Cardiac muscle cell (in vitro differentiated cells and primary cell): Measurements from ENCODE around the gene RFTN1. TPM values are rescaled to one million over a fixed set of nuclear protein-coding genes. Genes with fewer than 3 reads are reported as not detected.

Experiments
- DNase-seq, 2 donors: peaks; one replicate each; pipeline versions ENCODE4 v3.0.0 to v3.0.0-alpha.2; 2010 to 2017; ENCODE audit warnings: low read depth in 1 of 2, low spot score in 1 of 2
- H3K27ac ChIP-seq: fragments of 200-600 bp; sonication (generic); 2 replicates; pipeline ENCODE4 v1.5.1; 2016
- H3K27me3 ChIP-seq: fragments of 200-600 bp; sonication (generic); 2 replicates; pipeline ENCODE4 v1.6.0; 2016; ENCODE audit warnings: control low read depth
- H3K36me3 ChIP-seq: fragments of 200-600 bp; sonication (generic); 2 replicates; pipeline ENCODE4 v1.5.1; 2016; ENCODE audit warnings: control low read depth
- H3K4me1 ChIP-seq: fragments of 200-600 bp; sonication (generic); 2 replicates; pipeline ENCODE4 v1.8.1; 2017; ENCODE audit warnings: low read depth, mild to moderate bottlenecking, mixed run types
- H3K4me3 ChIP-seq: fragments of 200-600 bp; sonication (generic); 2 replicates; pipeline ENCODE4 v1.5.1; 2016; ENCODE audit warnings: mild to moderate bottlenecking
- H3K9me3 ChIP-seq: fragments of 200-600 bp; sonication (generic); 2 replicates; pipeline ENCODE4 v1.5.1; 2017; ENCODE audit warnings: low read depth, mild to moderate bottlenecking, control low read depth
- polyA plus RNA-seq: library from polyadenylated mRNA; unstranded; fragments of >200 nt; fragmentation: Nextera tagmentation; extraction: Ambion mirVana; gene quantifications from 2 replicates; pipeline ENCODE4 v1.2.1, GENCODE V29; 2016
- total RNA-seq: library from RNA; depleted of rRNA; stranded (reverse); fragments of >200 nt; gene quantifications from 2 replicates; pipeline ENCODE4 v1.2.3, GENCODE V29; 2016
- TF ChIP-seq, protein P1 (sequence below): IDR thresholded peaks from 2 replicates; pipeline ENCODE4 v1.5.1; 2012; ENCODE audit warnings: low read depth, mild to moderate bottlenecking, low read length

The RFTN1 gene
- total and polyA plus RNA-seq, 2 experiments from 2014 or later: 30.6 to 42.4 TPM

DNA sequence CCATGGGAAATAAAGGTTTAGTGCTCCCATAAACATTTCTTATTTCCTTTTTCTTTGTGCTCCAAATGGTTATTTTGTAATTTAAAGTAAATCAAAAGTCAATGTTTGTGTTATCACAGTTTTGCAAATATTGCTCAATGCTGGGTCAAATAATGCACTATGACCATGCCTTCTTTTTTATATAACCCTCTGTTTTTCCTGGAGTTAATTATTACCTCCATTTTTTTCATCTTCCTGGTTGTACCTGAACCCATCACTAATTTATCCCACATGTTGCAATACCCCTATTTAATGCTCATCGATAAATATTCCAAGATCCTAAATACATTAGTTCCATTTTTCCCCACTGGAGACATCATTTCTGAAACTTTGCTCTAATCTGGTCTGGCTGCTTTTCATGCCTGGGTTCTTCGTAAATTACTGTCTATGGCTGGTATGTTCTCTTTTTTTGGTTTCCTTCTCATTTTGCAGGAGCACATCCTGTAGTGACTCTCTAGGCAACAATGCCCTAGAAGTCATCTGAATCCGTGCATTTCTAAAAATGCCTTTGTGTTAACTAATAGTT is 182.1 kb downstream of the RFTN1 start:
- no peak for DNase-seq
- H3K4me3 ChIP-seq: no peak overlapping the region
- TF ChIP-seq, protein P1, sequence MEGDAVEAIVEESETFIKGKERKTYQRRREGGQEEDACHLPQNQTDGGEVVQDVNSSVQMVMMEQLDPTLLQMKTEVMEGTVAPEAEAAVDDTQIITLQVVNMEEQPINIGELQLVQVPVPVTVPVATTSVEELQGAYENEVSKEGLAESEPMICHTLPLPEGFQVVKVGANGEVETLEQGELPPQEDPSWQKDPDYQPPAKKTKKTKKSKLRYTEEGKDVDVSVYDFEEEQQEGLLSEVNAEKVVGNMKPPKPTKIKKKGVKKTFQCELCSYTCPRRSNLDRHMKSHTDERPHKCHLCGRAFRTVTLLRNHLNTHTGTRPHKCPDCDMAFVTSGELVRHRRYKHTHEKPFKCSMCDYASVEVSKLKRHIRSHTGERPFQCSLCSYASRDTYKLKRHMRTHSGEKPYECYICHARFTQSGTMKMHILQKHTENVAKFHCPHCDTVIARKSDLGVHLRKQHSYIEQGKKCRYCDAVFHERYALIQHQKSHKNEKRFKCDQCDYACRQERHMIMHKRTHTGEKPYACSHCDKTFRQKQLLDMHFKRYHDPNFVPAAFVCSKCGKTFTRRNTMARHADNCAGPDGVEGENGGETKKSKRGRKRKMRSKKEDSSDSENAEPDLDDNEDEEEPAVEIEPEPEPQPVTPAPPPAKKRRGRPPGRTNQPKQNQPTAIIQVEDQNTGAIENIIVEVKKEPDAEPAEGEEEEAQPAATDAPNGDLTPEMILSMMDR: no peak

DNA sequence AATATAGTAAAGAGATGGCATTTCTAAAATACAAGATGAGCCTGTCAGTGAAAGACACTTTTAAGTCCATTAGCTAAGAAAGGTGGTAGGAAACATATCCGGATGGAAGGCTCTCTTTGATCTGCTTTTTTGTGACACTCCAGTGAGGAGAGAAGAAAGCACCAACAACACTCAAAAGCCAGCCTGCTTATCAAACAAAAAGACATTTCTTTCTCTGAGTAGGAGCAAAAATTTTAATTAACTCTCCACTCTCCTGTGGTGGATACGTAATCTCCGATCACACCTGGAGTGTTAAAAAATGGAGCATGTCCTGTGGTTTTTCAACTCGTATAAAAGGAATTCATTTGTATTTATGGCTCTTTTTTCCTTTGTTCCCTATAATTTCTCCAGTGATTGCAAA is 183.1 kb downstream of the RFTN1 start:
- Histone ChIP-seq H3K27me3 (no peaks in the 10 kb centered on the region), H3K36me3 (no peaks in the 10 kb centered on the region), H3K9me3 (no peaks in the 10 kb centered on the region), H3K27ac (no peak overlapping the region), H3K4me1 (peaks cover 12% of the 10 kb centered on the region), H3K4me3 (no peak overlapping the region)
- DNase-seq: no peak
- TF ChIP-seq, protein P1: no peak

More for the DNA sequence above, 182.1 kb downstream of the RFTN1 start:
- Histone ChIP-seq H3K4me1 (peaks cover 12% of the 10 kb centered on the region), H3K27me3 (no peaks in the 10 kb centered on the region), H3K36me3 (no peaks in the 10 kb centered on the region), H3K9me3 (no peaks in the 10 kb centered on the region), H3K27ac (no peak overlapping the region)

DNA sequence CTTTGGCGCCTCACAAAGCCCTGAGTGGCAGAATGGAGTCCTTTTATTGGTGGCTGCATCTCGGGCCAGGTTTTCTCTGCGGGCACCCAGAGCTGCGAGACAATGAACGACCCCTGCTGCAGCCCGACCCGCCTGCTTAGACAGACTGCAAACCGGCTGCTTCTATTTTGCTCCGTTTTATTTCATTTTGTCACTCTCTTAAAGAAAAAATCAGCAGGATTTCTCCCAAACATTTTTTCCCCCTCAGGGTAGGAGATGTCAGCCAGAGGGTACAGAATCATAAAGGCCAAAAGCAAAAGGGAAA is 183.7 kb downstream of the RFTN1 start:
- Histone ChIP-seq H3K36me3 (no peaks in the 10 kb centered on the region), H3K9me3 (no peaks in the 10 kb centered on the region), H3K4me3 (no peak overlapping the region), H3K4me1 (peaks cover 12% of the 10 kb centered on the region), H3K27me3 (no peaks in the 10 kb centered on the region), H3K27ac (peak overlapping the region; percentile 29)
- TF ChIP-seq, protein P1: no peak
- no peak for DNase-seq

DNA sequence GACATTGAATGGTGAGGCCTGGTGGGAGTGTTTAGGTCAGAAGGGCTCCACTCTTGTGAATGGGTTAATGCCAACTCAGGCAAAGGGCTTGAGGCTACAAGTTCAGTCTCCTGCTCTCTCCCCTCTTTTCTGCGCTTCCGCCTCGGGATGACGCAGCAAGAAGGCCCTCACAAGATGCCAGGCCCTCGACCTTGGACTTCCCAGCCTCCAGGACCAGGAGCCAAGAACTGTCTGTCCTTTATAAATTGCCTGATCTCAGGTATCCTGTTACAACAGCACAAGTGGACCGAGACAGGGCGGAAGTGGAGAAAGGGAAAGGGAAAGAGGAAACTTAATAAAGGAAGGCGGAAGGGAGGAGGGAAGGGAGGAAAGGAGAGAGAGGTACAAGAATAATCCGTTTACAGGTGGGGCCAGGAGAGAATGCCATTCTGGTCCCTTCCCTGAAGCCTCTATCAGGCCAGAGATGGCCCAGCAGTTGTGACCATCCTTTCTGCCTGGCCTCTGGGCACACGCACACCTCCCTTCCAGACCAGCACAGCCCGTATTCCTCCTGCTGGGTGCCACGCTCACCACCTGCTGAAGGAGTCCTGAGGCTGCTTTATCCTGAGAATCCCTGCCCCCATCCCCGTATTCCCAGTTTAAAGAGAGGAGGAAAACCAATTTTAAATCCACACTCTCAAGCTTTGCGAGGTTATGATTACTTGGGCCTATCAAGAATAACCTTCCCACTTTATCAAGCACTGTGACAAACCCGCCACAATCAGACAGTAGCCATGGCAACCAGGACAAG is 184.3 kb downstream of the RFTN1 start:
- H3K4me3 ChIP-seq: no peak overlapping the region
- DNase-seq: no peak
- peak overlapping the region; percentile 29 for H3K27ac ChIP-seq
- TF ChIP-seq, protein P1: no peak
- H3K4me1 ChIP-seq: peaks cover 12% of the 10 kb centered on the region
- H3K9me3 ChIP-seq: no peaks in the 10 kb centered on the region
- H3K27me3 ChIP-seq: no peaks in the 10 kb centered on the region
- H3K36me3 ChIP-seq: no peaks in the 10 kb centered on the region

DNA sequence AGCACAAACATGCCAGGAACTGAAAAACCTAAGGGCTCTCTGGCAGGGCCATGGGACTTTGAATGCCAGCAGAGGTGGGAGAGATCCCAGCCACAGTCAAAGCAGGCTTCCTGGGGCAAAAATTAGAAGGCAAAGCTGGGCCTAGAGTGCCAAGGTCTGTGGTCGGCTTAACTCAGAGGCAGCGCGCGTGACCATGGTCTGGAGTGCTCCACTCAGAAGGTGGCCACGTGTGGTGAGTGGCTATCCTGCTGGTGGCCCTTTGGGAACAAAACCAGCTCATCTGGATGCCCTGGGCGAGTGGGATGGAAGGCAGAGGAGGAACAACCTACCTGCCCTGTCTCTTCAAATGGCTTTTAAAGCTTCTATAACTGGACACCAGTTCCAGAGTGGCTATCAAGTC is 185.4 kb downstream of the RFTN1 start:
- no peaks in the 10 kb centered on the region for H3K36me3 ChIP-seq
- peak overlapping the region; percentile 23 for H3K27ac ChIP-seq
- peaks cover 8% of the 10 kb centered on the region for H3K4me1 ChIP-seq
- no peak overlapping the region for H3K4me3 ChIP-seq
- H3K27me3 ChIP-seq: no peaks in the 10 kb centered on the region
- TF ChIP-seq, protein P1: no peak
- no peak for DNase-seq
- H3K9me3 ChIP-seq: no peaks in the 10 kb centered on the region
